ENCODE results near the gene LCT. TPM values are rescaled to one million over a fixed set of nuclear protein-coding genes. Genes with fewer than 3 reads are reported as not detected.

Gene LCT
- total and polyA plus RNA-seq, 2 of the 13 experiments (the other 11 are each of a cell fraction or from before 2014, with no cell fraction given): not detected

DNA sequence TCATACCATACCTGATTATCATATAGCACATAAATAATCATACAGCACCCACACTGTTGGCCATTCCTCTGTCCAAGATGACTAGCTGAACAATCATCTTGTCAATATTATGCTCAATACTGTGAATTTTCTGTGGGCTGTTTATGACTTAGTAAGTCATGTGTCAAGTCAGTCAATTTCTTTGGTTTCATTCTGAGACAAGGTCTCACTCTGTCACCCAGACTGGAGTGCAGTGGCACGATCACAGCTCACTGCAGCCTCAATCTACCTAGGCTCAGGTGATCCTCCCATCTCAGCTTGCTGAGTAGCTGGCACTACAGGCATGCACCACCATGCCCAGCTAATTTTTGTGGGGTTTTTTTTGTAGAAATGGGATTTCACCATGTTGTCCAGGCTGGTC, 33.6 kb upstream of the LCT start:
- Histone ChIP-seq H3K4me3 (replicated peaks in 1 of 3; ENCODE audit: insufficient read depth in 1 of 3, low read depth in 2 of 3, low read length in 3 of 3) (no peak overlapping the region), H3K9me3 (ENCODE audit: low read length) (no peaks in the 10 kb centered on the region), H3K4me1 (ENCODE audit: insufficient read depth, low read length) (peaks cover 18% of the 10 kb centered on the region; the same call in 1 of the 2 replicates), H3K27me3 (ENCODE audit: control insufficient read depth in 1 of 2, insufficient read depth in 2 of 2, low read length in 2 of 2) (no peaks in the 10 kb centered on the region), H3K9ac (ENCODE audit: insufficient read depth, low read depth, low read length) (no peak overlapping the region), H4K20me1 (ENCODE audit: insufficient read depth, low read length) (no peaks in the 10 kb centered on the region), H3K79me2 (ENCODE audit: insufficient read depth, low read length) (peaks cover 2% of the 10 kb centered on the region), H2AFZ (ENCODE audit: low read length) (no peak overlapping the region), H3K36me3 (replicated peaks in 1 of 2; ENCODE audit: control insufficient read depth in 1 of 2, insufficient read depth in 2 of 2, low read length in 2 of 2) (no peaks in the 10 kb centered on the region; a peak in 1 of 5 replicates), H3K27ac (ENCODE audit: extremely low read length, insufficient read depth, low read length) (no peak overlapping the region), H3K4me2 (ENCODE audit: low read depth, low read length) (no peak overlapping the region)
- no peak for FAIRE-seq
- DNase-seq (ENCODE audit: low spot score): no peak
- ChIA-PET CTCF (ENCODE audit: low intra/inter-chr PET ratio, low total read pairs) (no interaction called here), POLR2A (no interaction called here)
- TF ChIP-seq STAT5B (CRISPR knock-in tag; IDR thresholded peaks at IDR 0.05) (no peak), ATF7 (IDR thresholded peaks at IDR 0.05) (no peak), ATF7 (CRISPR knock-in tag; IDR thresholded peaks at IDR 0.05) (no peak)
- in situ Hi-C loops (cut with HindIII; ENCODE audit: extremely low pct_ligation_motif_present, low pct_unique_long_range_greater_than_20kb) (no loop called here), intact Hi-C loops (cut with micrococcal nuclease; ENCODE audit: unreplicated experiment) (no loop called here)
- WGBS (ENCODE audit: low lambda C conversion rate): 52% methylated on average over 1 of the region's 1 CpG
- no TSS peak for BruUV-seq (replicated peaks)
- ATAC-seq: no peak

DNA sequence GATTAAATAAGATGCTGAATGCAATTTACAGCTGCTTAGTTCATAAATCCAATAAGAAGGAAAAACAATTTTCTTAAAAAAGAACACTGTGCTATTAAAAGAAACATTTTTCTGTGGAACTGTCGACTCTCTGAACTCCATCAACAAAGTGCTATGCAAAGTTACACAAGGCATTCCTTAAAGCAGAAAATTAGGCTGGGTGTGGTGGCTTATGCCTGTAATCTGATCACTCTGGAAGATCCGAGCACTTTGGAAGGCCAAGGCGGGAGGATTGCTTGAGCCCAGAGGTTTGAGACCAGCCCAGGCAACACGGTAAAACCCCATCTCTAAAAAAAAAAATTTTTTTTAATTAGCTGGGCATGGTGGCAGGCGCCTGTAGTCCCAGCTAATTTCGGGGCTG, 26.2 kb upstream of the LCT start:
- CTCF ChIA-PET (ENCODE audit: low intra/inter-chr PET ratio, low total read pairs): no interaction called here
- FAIRE-seq: no peak
- no peaks in the 10 kb centered on the region; a peak in 2 of 5 replicates for H3K36me3 ChIP-seq (replicated peaks in 1 of 2; ENCODE audit: control insufficient read depth in 1 of 2, insufficient read depth in 2 of 2, low read length in 2 of 2)
- TF ChIP-seq HDAC1 (CRISPR knock-in tag; IDR thresholded peaks at IDR 0.05) (no peak), ZC3H13 (CRISPR knock-in tag; IDR thresholded peaks at IDR 0.05) (no peak), ZNF546 (CRISPR knock-in tag; conservative IDR thresholded peaks at IDR 0.05) (no peak), SOX13 (IDR thresholded peaks at IDR 0.05) (no peak), SOX13 (CRISPR knock-in tag; conservative IDR thresholded peaks at IDR 0.05 in 1 of 2, IDR thresholded peaks at IDR 0.05 in 1 of 2) (no peak), FOXJ3 (CRISPR knock-in tag; IDR thresholded peaks at IDR 0.05; ENCODE audit: borderline replicate concordance) (no peak), TOE1 (CRISPR knock-in tag; IDR thresholded peaks at IDR 0.05) (no peak), ZNF607 (CRISPR knock-in tag; IDR thresholded peaks at IDR 0.05; ENCODE audit: borderline replicate concordance) (no peak), RBAK (CRISPR knock-in tag; IDR thresholded peaks at IDR 0.05) (no peak)
- TF ChIP-seq, protein P1, sequence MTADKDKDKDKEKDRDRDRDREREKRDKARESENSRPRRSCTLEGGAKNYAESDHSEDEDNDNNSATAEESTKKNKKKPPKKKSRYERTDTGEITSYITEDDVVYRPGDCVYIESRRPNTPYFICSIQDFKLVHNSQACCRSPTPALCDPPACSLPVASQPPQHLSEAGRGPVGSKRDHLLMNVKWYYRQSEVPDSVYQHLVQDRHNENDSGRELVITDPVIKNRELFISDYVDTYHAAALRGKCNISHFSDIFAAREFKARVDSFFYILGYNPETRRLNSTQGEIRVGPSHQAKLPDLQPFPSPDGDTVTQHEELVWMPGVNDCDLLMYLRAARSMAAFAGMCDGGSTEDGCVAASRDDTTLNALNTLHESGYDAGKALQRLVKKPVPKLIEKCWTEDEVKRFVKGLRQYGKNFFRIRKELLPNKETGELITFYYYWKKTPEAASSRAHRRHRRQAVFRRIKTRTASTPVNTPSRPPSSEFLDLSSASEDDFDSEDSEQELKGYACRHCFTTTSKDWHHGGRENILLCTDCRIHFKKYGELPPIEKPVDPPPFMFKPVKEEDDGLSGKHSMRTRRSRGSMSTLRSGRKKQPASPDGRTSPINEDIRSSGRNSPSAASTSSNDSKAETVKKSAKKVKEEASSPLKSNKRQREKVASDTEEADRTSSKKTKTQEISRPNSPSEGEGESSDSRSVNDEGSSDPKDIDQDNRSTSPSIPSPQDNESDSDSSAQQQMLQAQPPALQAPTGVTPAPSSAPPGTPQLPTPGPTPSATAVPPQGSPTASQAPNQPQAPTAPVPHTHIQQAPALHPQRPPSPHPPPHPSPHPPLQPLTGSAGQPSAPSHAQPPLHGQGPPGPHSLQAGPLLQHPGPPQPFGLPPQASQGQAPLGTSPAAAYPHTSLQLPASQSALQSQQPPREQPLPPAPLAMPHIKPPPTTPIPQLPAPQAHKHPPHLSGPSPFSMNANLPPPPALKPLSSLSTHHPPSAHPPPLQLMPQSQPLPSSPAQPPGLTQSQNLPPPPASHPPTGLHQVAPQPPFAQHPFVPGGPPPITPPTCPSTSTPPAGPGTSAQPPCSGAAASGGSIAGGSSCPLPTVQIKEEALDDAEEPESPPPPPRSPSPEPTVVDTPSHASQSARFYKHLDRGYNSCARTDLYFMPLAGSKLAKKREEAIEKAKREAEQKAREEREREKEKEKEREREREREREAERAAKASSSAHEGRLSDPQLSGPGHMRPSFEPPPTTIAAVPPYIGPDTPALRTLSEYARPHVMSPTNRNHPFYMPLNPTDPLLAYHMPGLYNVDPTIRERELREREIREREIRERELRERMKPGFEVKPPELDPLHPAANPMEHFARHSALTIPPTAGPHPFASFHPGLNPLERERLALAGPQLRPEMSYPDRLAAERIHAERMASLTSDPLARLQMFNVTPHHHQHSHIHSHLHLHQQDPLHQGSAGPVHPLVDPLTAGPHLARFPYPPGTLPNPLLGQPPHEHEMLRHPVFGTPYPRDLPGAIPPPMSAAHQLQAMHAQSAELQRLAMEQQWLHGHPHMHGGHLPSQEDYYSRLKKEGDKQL (CRISPR knock-in tag; IDR thresholded peaks at IDR 0.05; ENCODE audit: low read depth): no peak

More for the DNA sequence above, 26.2 kb upstream of the LCT start:
- intact Hi-C loops (cut with micrococcal nuclease; ENCODE audit: unreplicated experiment) (no loop called here), in situ Hi-C loops (cut with HindIII; ENCODE audit: extremely low pct_ligation_motif_present, low pct_unique_long_range_greater_than_20kb) (no loop called here)
- no peaks in the 10 kb centered on the region for H4K20me1 ChIP-seq (ENCODE audit: insufficient read depth, low read length)
- WGBS (ENCODE audit: low lambda C conversion rate): 63% methylated on average over 6 of the region's 6 CpGs
- POLR2A ChIA-PET: no interaction called here
- no peak overlapping the region for H3K27ac ChIP-seq (ENCODE audit: extremely low read length, insufficient read depth, low read length)
- H2AFZ ChIP-seq (ENCODE audit: low read length): no peak overlapping the region
- no peaks in the 10 kb centered on the region for H3K9me3 ChIP-seq (ENCODE audit: low read length)
- H3K9ac ChIP-seq (ENCODE audit: insufficient read depth, low read depth, low read length): no peak overlapping the region
- H3K79me2 ChIP-seq (ENCODE audit: insufficient read depth, low read length): no peaks in the 10 kb centered on the region
- H3K4me1 ChIP-seq (ENCODE audit: insufficient read depth, low read length): no peaks in the 10 kb centered on the region
- no peak for ATAC-seq
- no TSS peak for BruUV-seq (replicated peaks)
- no peak overlapping the region for H3K4me3 ChIP-seq (replicated peaks in 1 of 3; ENCODE audit: insufficient read depth in 1 of 3, low read depth in 2 of 3, low read length in 3 of 3)
- H3K4me2 ChIP-seq (ENCODE audit: low read depth, low read length): no peak overlapping the region
- no peak for DNase-seq (ENCODE audit: low spot score)
- no peaks in the 10 kb centered on the region for H3K27me3 ChIP-seq (ENCODE audit: control insufficient read depth in 1 of 2, insufficient read depth in 2 of 2, low read length in 2 of 2)

Measured in HepG2 (cell line).